ACHN (cell line): ENCODE measurements around the gene MYO1A.
"Not testable (repeated sequence)": the region's sequence is repeated elsewhere in the genome, so short reads cannot be mapped to it uniquely, and the experiment has no call there.

Experiments used
- DNase-seq: peaks from one replicate; pipeline ENCODE4 v3.0.0-alpha.2; 2015
- in situ Hi-C: cut with HindIII; loops from 2 replicates; pipeline ENCODE4 v1.10.0; 2017; ENCODE audit warnings: low sequenced_read_pairs, low pct_ligation_motif_present, low pct_unique_long_range_greater_than_20kb

Gene MYO1A

DNA sequence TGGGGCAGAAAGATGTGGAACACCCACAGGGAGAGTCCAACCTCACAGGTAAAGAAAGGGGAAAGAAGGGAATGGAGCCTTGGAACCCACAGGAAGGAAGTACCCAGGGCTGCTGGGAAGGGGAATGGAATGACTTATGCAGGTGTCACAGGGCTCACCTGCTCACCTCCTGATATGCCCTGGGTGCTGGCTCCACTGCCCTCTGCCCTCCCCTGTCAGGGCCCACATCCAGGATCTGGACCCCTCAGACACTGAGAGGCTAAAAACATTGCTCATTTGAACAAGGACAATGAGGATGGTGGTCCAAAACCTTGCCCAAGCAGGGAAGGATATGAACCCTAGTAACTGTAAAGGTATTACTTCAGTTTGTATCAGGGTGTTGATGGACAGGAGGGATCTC is 62.9 kb downstream of the MYO1A start:
- in situ Hi-C loops, result no loop called here
- no peak for DNase-seq

DNA sequence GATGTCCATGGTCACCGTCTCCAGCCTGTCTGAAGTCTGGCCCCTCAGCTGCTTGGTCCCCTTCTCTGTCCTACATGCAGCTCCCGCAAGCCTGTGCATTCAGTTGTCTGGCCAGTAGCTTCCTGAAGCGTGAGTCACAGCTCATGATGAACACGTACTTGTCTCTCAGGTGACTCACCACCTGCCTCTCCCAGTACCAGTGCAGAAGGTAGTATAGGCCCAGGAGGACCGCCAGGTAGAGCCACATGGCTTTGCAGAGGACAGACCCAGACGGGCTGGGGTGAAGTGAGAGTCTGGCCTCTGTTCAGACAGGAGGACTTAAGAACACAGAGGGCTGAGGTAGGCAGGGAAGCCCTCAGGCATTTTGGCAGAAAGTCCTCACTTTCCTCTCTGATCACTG is 64.2 kb downstream of the MYO1A start:
- DNase-seq, result peak; percentile 80
- in situ Hi-C loops, result not testable (repeated sequence)

DNA sequence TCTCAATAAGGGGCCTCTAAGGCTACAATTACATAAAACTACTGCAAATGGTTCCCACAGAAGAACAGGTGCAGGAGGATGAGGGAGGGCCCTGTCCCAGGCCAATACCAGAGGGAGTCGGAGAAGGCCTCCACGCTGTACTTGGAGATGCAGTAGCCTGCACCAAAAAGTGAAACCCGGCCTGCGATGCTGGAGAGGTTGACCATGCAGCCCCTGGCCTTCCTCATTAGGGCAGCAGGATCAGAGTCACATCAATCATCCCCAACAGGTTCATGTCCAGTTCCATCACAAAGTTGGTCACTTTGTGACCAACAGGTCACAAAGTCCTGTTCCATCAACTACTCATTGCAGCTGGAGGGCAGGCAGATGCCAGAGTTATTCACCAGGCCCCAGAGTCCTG is 66.5 kb downstream of the MYO1A start:
- in situ Hi-C loops, result no loop called here
- DNase-seq, result no peak

DNA sequence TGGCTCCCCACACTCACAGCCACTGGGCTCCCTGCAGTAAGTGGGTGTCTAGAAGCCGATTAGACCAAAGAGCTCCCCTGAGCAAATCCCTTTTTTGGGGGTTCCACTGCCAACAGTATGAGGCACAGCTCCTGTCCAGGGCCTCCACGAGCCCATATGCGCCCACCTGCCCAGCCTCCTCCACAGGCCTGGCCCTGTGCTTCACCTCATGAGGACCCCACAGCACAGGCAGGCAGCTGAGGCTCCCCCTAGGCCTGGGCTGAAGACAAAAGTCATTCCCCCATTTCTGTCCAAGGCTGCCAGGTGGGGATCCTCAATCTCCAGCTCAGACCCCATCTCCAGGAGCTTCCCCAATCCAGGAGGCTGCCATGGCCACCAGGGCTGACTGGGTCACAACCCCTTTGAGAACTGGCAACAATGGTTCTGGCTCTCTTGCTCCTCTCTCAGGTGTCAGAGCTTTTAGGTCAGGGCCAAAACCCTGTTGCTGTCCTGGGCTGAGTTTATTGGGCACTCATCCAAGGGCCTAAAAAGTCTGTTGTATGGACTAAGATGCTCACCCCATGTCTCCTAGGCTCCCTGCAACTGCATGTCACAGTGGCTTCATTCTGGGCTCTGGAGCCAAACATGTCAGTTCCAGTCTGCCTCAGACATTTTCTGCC is 67.2 kb downstream of the MYO1A start:
- DNase-seq, in situ Hi-C loops: not testable (repeated sequence)

DNA sequence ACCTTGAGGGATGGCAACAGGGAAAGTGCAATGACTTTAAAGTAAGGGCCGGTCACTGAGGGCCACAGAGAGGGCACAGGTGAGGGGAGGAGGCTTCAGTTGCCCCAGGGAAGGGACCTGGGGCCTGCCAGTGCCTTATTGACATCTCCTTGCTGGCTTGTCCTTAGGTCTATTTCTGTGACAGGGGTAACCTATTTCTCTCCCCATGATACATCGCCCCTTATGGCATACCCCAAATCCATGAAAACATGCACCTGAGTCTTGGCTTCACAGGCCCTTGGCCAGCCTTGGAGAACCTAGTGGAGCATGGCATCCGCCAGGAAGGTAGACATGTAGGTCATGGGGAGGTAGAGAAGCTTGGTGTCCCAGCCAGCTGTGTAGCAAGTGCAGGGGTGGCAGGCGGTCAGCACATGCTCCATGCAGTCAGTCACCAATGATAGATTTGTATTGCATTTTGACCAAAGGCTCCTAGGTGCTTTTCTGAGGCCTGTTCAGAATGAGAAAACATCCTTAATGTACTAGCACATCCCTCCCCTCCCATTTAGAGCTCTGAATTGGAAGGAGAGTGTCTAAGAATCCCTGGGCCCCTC is 68.9 kb downstream of the MYO1A start:
- no peak for DNase-seq
- in situ Hi-C loops, result no loop called here

DNA sequence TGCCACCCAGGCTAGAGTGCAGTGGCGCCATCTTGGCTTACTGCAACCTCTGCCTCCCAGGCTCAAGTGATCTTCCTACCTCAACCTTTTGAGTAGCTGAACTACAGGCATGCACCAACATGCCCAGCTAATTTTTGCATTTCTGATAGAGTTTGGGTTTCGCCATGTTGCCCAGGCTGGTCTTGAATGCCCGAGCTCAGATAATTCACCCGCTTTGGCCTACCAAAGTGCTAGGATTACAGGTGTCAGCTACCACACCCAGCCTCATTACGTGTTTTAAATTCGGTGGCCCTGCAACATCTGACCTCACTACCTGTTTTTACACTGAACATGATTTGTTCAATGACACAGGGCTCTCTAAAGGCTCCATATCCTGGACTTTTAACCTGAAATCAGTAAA is 69.7 kb downstream of the MYO1A start:
- no peak for DNase-seq
- in situ Hi-C loops, result no loop called here

DNA sequence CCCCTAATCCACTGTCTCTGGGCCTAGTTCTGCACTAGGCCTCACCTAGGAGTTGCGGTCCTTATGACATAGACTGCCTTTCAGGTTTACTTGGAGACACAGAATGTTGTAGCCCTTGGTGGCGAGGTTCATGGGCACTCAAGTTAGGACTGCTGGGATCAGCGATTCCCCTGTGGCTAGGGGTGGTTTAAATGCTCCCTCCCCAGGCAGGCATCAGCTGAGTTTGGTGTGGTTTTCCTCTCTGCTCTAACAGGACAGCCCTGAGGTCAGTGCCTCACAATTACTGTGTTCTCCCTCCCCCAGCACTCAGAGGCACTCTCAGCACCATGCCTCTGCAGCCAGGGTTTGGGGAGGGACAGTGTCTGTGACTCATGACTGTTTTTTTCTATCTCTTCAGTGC is 70.3 kb downstream of the MYO1A start:
- no peak for DNase-seq
- in situ Hi-C loops, result no loop called here
